Gastrocnemius medialis (tissue), 4 donors: ENCODE data around the gene ADAM12. TPM values are rescaled to one million over a fixed set of nuclear protein-coding genes. Genes with fewer than 3 reads are reported as not detected.
"Not testable (repeated sequence)": the region's sequence is repeated elsewhere in the genome, so short reads cannot be mapped to it uniquely, and the experiment has no call there.

Source experiments
- ATAC-seq, 2 donors: fragments of 150-250 bp; one replicate each; pipeline ENCODE4 v1.9.1; 2016
- DNase-seq, 2 donors: peaks; one replicate each; pipeline ENCODE4 v3.0.0-alpha.2; 2019
- H3K27ac ChIP-seq, 4 donors: fragments of 200-600 bp; sonication (generic); 1 replicate in 1 of 4; 2 replicates in 3 of 4; pipeline ENCODE4 v1.5.1; 2016 to 2018; ENCODE audit warnings: mild to moderate bottlenecking in 2 of 4, moderate library complexity in 1 of 4
- H3K27me3 ChIP-seq, 3 donors: fragments of 200-600 bp; sonication (generic) in 2 of 3; 1 replicate in 1 of 3; 2 replicates in 2 of 3; pipeline versions ENCODE4 v1.5.1 to v1.6.0; 2016 to 2019; ENCODE audit warnings: mild to moderate bottlenecking in 1 of 3, moderate library complexity in 1 of 3
- H3K36me3 ChIP-seq, 2 donors: fragments of 200-600 bp; sonication (generic) in 1 of 2; one replicate each; pipeline ENCODE4 v1.5.1; 2017 to 2018
- H3K4me1 ChIP-seq, 2 donors: fragments of 200-600 bp; sonication (generic) in 1 of 2; one replicate each; pipeline ENCODE4 v1.5.1; 2016 to 2017; ENCODE audit warnings: mild to moderate bottlenecking in 2 of 2
- H3K4me3 ChIP-seq, 4 donors: fragments of 200-600 bp; sonication (generic) in 3 of 4; 1 replicate in 1 of 4; 2 replicates in 3 of 4; pipeline ENCODE4 v1.5.1; 2016 to 2019; ENCODE audit warnings: mild to moderate bottlenecking in 2 of 4
- H3K9me3 ChIP-seq, 3 donors: fragments of 200-600 bp; sonication (generic) in 2 of 3; 1 replicate in 1 of 3; 2 replicates in 2 of 3; pipeline ENCODE4 v1.5.1; 2016 to 2019
- POLR2A ChIP-seq, 2 donors: fragments of 450-650 bp; IDR thresholded peaks; one replicate each; pipeline ENCODE4 v1.6.1; 2017; ENCODE audit warnings: antibody characterized with exemption in 2 of 2, mild to moderate bottlenecking in 2 of 2, moderate library complexity in 2 of 2
- in situ Hi-C, 4 donors: fragments of 200-750 bp; cut with MboI; loops; one replicate each; pipeline versions ENCODE4 v1.15.0 to v1.8.0; 2017; ENCODE audit warnings: low sequenced_read_pairs in 4 of 4
- intact Hi-C: fragments of 100-400 bp; cut with DNase I; formaldehyde crosslinking; loops from one replicate; pipeline ENCODE4 v1.15.1; 2023; ENCODE audit warnings: low total_unique reads
- total RNA-seq, 4 donors: library from RNA; depleted of rRNA; stranded (reverse); fragments of >200 nt; gene quantifications; one replicate each; pipeline versions ENCODE4 v1.1.0 to v1.2.3, GENCODE V29; 2016
- TF ChIP-seq, protein P1 (sequence below), 5 experiments: fragments of 450-650 bp in 3 of 5; fragments of 200-600 bp in 2 of 5; sonication (generic) in 2 of 5; IDR thresholded peaks in 4 of 5; conservative IDR thresholded peaks in 1 of 5; 1 replicate in 4 of 5; 2 replicates in 1 of 5; pipeline ENCODE4 v1.5.1; 2016 to 2019; ENCODE audit warnings: antibody characterized with exemption in 5 of 5, mild to moderate bottlenecking in 3 of 5, moderate library complexity in 3 of 5

ADAM12 gene
- total RNA-seq, 4 donors from 2014 or later, result 0.10 TPM; not detected in 3

DNA sequence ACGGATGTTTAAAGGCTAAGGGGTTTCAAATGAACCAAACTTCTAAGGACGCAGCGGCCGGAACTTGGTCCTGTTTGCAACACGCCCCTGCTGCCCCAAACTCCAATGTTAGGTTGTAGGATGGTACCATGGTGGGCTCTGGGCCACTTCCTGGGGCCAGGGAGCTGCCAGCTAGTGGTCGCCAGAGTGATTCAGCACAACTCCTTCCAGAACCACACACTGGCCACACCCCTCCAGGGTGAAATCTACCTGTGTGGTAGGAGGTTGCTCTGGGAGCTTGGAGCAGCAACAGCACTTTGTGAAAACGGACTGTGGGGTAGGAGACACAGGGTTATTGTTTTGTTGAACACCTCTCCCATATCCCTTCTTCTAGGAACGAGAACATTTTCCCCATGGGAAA, 330.8 kb downstream of the ADAM12 start:
- intact Hi-C loops (no loop called here), in situ Hi-C loops (no loop called here)
- Histone ChIP-seq H3K36me3 (no peaks in the 10 kb centered on the region), H3K27me3 (no peaks in the 10 kb centered on the region), H3K9me3 (no peaks in the 10 kb centered on the region), H3K27ac (no peak overlapping the region), H3K4me3 (no peak overlapping the region), H3K4me1 (peaks cover 0 to 5% of the 10 kb centered on the region in 2 donors)
- DNase-seq, result no peak
- ATAC-seq, result no peak
- TF ChIP-seq POLR2A (IDR thresholded peaks at IDR 0.05), result no peak
- TF ChIP-seq, protein P1, sequence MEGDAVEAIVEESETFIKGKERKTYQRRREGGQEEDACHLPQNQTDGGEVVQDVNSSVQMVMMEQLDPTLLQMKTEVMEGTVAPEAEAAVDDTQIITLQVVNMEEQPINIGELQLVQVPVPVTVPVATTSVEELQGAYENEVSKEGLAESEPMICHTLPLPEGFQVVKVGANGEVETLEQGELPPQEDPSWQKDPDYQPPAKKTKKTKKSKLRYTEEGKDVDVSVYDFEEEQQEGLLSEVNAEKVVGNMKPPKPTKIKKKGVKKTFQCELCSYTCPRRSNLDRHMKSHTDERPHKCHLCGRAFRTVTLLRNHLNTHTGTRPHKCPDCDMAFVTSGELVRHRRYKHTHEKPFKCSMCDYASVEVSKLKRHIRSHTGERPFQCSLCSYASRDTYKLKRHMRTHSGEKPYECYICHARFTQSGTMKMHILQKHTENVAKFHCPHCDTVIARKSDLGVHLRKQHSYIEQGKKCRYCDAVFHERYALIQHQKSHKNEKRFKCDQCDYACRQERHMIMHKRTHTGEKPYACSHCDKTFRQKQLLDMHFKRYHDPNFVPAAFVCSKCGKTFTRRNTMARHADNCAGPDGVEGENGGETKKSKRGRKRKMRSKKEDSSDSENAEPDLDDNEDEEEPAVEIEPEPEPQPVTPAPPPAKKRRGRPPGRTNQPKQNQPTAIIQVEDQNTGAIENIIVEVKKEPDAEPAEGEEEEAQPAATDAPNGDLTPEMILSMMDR (IDR thresholded peaks at IDR 0.05 in 4 of 5, conservative IDR thresholded peaks at IDR 0.05 in 1 of 5), result no peak

DNA sequence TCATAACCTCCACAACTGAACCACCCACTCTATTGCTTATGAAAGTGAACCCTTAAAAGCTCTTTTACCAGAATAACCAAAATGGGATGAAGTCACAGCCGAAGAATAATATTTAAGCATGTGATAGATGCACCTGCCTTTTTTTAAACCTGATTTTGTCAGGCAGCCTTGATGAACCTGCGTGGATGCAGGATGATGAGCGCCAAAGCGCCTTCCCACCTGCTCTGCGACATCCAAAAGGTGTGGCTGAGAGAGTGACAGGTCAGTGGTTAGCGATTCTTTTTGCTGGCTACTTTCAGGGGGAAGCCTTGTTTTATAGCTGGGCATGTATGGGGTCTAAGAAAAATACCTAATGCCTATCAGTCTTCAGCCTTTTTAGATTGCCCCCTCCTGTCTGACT, 334.1 kb downstream of the ADAM12 start:
- H3K27me3 ChIP-seq, result no peaks in the 10 kb centered on the region
- in situ Hi-C loops (no loop called here), intact Hi-C loops (no loop called here)
- H3K4me1 ChIP-seq, result no peaks in the 10 kb centered on the region
- DNase-seq (no peak), ATAC-seq (no peak)
- H3K9me3 ChIP-seq, result no peaks in the 10 kb centered on the region
- H3K27ac ChIP-seq, result no peak overlapping the region
- no peaks in the 10 kb centered on the region for H3K36me3 ChIP-seq
- no peak for TF ChIP-seq POLR2A (IDR thresholded peaks at IDR 0.05)
- TF ChIP-seq, protein P1 (IDR thresholded peaks at IDR 0.05 in 4 of 5, conservative IDR thresholded peaks at IDR 0.05 in 1 of 5), result no peak
- H3K4me3 ChIP-seq, result no peak overlapping the region

DNA sequence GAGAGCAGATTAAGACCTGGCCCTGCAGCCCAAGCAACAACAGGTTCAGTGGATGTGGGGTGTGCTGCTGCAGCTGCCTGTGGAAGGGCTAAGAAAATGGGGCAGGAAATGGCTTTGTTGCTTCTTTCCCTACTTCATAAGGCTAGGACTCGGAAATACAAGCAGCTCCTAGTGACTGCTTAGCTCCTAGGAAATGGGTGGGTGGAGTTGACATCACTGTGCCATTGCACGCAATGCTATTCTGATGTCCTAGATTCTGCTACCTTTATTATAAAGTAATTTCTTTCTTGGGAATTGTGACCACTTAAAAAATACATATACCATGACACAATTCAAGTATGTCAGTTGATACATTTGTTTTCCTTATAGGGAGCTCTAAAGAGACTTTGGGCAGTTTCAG, 336.1 kb downstream of the ADAM12 start:
- no peaks in the 10 kb centered on the region for H3K36me3 ChIP-seq
- no peaks in the 10 kb centered on the region for H3K27me3 ChIP-seq
- TF ChIP-seq, protein P1 (IDR thresholded peaks at IDR 0.05 in 4 of 5, conservative IDR thresholded peaks at IDR 0.05 in 1 of 5), result no peak
- no peak for TF ChIP-seq POLR2A (IDR thresholded peaks at IDR 0.05)
- no peaks in the 10 kb centered on the region for H3K4me1 ChIP-seq
- no peaks in the 10 kb centered on the region for H3K9me3 ChIP-seq
- intact Hi-C loops, result no loop called here
- no peak overlapping the region for H3K4me3 ChIP-seq
- no peak for DNase-seq
- no peak for ATAC-seq
- in situ Hi-C loops, result no loop called here
- H3K27ac ChIP-seq, result no peak overlapping the region

DNA sequence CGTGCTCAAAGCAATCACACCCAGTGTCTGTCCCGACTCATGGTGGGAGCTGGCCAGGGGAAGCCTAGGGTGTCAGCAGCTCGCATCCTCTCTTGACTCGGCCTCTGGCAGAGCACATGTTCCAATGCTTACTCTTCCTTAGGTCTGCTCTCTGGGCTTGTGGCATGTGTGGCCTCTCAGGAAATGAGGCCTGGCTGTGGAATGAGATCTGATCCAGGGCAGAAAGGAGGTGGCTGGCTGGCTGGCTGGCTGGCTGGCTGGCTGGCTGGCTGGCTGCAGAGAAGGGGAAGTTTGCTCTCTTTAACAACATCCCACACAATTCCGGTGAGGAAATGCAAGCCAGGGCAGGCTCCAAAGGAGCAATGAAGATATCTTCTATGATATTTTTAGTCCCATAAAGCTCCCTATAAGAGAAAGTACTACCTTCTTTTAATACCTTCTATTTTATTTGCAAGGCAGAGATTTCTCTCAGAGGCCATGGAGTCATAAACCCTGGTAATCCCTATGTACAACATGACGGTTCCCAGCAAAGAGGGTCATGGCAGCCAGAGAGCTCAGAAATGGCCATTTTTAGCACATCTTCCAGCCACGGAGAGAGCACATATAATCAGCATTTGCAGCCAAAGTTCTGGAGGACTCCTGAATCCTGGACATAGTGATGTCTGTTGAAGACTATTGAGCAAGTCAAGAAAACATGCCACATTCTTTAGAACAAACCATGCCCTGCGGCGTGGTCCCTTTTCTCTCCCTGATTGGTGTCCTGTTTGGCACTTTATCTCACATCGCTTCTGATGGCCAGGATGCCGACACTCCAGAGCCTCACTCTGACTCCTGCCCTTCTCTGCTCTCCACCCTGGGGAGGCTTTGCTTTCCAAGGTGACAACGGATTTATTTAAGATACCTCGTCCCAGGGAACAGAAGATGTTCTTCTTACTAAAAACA, 338.2 kb downstream of the ADAM12 start:
- in situ Hi-C loops (no loop called here), intact Hi-C loops (no loop called here)
- Histone ChIP-seq H3K9me3 (no peaks in the 10 kb centered on the region), H3K36me3 (no peaks in the 10 kb centered on the region), H3K27ac (no peak overlapping the region), H3K27me3 (no peaks in the 10 kb centered on the region), H3K4me1 (no peaks in the 10 kb centered on the region), H3K4me3 (no peak overlapping the region)
- ATAC-seq (peak in 1 of 2 donors; percentile 27), DNase-seq (no peak)
- TF ChIP-seq, protein P1 (IDR thresholded peaks at IDR 0.05 in 4 of 5, conservative IDR thresholded peaks at IDR 0.05 in 1 of 5), result no peak
- TF ChIP-seq POLR2A (IDR thresholded peaks at IDR 0.05), result no peak

DNA sequence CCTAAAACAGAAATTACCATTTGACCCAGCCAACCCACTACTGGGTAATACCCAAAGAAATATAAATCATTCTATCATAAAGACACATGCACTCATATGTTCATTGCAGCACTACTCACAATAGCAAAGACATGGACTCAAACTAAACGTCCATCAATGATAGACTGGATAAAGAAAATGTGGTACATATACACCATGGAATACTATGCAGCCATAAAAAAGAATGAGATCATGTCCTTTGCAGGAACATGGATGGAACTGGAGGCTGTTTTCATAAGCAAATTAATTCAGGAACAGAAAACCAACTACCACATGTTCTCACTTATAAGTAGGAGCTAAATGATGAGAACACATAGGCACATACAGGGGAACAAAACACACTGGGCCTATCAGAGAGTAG, 340.5 kb downstream of the ADAM12 start:
- H3K4me3 ChIP-seq, intact Hi-C loops, DNase-seq, H3K27ac ChIP-seq, H3K36me3 ChIP-seq, in situ Hi-C loops, ATAC-seq, H3K4me1 ChIP-seq, H3K9me3 ChIP-seq, H3K27me3 ChIP-seq: not testable (repeated sequence)
